GM12878 (cell line): ENCODE results near the gene OR7G3. TPM values are rescaled to one million over a fixed set of nuclear protein-coding genes. Genes with fewer than 3 reads are reported as not detected.

Experiments
- ATAC-seq: fragments of 200-7000 bp; cut with Tn5 transposase; 3 replicates; pipeline ENCODE4 v1.9.1; 2020; ENCODE audit warnings: mild to moderate bottlenecking, moderate library complexity
- BruUV-seq: library from RNA; stranded (reverse); fragments of 400-500 nt; replicated peaks from 2 replicates; lab custom pipeline; 2021; lab: Mats Ljungman, UMichigan
- CTCF ChIA-PET: fragments of 300-600 bp; sonication (Branson Sonifier 250); formaldehyde crosslinking; extraction: SDS; loops from one replicate; lab custom pipeline; 2021; ENCODE audit warnings: inconsistent platforms; lab: Yijun Ruan, JAX
- POLR2A ChIA-PET: fragments of 350-600 bp; formaldehyde crosslinking; extraction: SDS; loops from one replicate; lab custom pipeline; 2021; ENCODE audit warnings: inconsistent platforms; lab: Charles Lee
- RAD21 ChIA-PET: fragments of 300-600 bp; sonication (Branson Sonifier 250); formaldehyde crosslinking; loops from one replicate; lab custom pipeline; 2023; ENCODE audit warnings: antibody characterized with exemption; ENCODE audit not compliant: unreplicated experiment; lab: Charles Lee
- SMC1A ChIA-PET: fragments of 300-600 bp; sonication (Branson Sonifier 250); formaldehyde crosslinking; loops from one replicate; lab custom pipeline; 2023; ENCODE audit not compliant: unreplicated experiment, uncharacterized antibody; lab: Charles Lee
- DNase-seq: peaks from one replicate; pipeline ENCODE4 v3.0.0-alpha.2; 2011; ENCODE audit warnings: low read depth, low spot score
- FAIRE-seq: peaks from 3 replicates; lab custom pipeline; 2011; peaks lifted over from hg19 to GRCh38; lab: Jason Lieb, UNC
- H2AFZ ChIP-seq: 2 replicates; pipeline ENCODE4 v1.6.0; 2011; ENCODE audit warnings: low read depth, low read length, control low read depth; ENCODE audit not compliant: control insufficient read depth
- H3K27ac ChIP-seq: 2 replicates; pipeline ENCODE4 v1.5.1; 2011; ENCODE audit warnings: control low read depth; ENCODE audit not compliant: control insufficient read depth, insufficient read depth
- H3K27me3 ChIP-seq, 2 experiments: replicated peaks in 1 of 2; 2 replicates each; pipeline versions ENCODE4 v1.6.0 to v1.6.1; 2011; ENCODE audit warnings: low read length in 1 of 2; ENCODE audit not compliant: control insufficient read depth in 2 of 2, insufficient read depth in 2 of 2
- H3K36me3 ChIP-seq, 2 experiments: 2 replicates each; pipeline ENCODE4 v1.5.1; 2011; ENCODE audit warnings: low read length in 1 of 2; ENCODE audit not compliant: control insufficient read depth in 2 of 2, insufficient read depth in 2 of 2
- H3K4me1 ChIP-seq: 2 replicates; pipeline ENCODE4 v1.6.1; 2011; ENCODE audit warnings: mild to moderate bottlenecking, low read length, moderate library complexity, mixed read lengths; ENCODE audit not compliant: control insufficient read depth, insufficient read depth
- H3K4me2 ChIP-seq: 2 replicates; pipeline ENCODE4 v1.6.0; 2011; ENCODE audit warnings: control low read depth; ENCODE audit not compliant: control insufficient read depth, insufficient read depth
- H3K4me3 ChIP-seq: fragments of 200-600 bp; sonication (generic); 2 replicates; pipeline ENCODE4 v1.5.1; 2016
- H3K79me2 ChIP-seq: 2 replicates; pipeline ENCODE4 v1.6.0; 2011; ENCODE audit warnings: low read length; ENCODE audit not compliant: control insufficient read depth, insufficient read depth
- H3K9ac ChIP-seq: 2 replicates; pipeline ENCODE4 v1.8.0; 2011; ENCODE audit warnings: low read length, control low read depth, mixed read lengths; ENCODE audit not compliant: control insufficient read depth, insufficient read depth
- H3K9me3 ChIP-seq: replicated peaks from 3 replicates; pipeline ENCODE4 v1.5.1; 2011; ENCODE audit warnings: mild to moderate bottlenecking, low read length; ENCODE audit not compliant: control insufficient read depth, insufficient read depth
- H4K20me1 ChIP-seq: 2 replicates; pipeline ENCODE4 v1.6.0; 2011; ENCODE audit not compliant: control insufficient read depth, insufficient read depth
- CBX3 ChIP-seq: fragments of 200-600 bp; sonication (generic); IDR thresholded peaks from 2 replicates; pipeline ENCODE4 v1.6.1; 2016; ENCODE audit warnings: low read depth, borderline replicate concordance
- ESRRA ChIP-seq: IDR thresholded peaks from 2 replicates; pipeline ENCODE4 v1.6.1; 2012; ENCODE audit warnings: mild to moderate bottlenecking, low read length, improper control_type of control experiment
- NBN ChIP-seq: fragments of 450-650 bp; IDR thresholded peaks from 2 replicates; pipeline ENCODE4 v1.6.1; 2016
- RELA ChIP-seq: fragments of 450-650 bp; IDR thresholded peaks from 2 replicates; pipeline ENCODE4 v1.8.0; 2014; ENCODE audit warnings: borderline replicate concordance; ENCODE audit not compliant: partially characterized antibody
- SMARCA5 ChIP-seq: fragments of 450-650 bp; IDR thresholded peaks from 2 replicates; pipeline ENCODE4 v1.6.1; 2017; ENCODE audit warnings: mild to moderate bottlenecking
- SREBF1 ChIP-seq: IDR thresholded peaks from 2 replicates; pipeline ENCODE4 v1.6.1; 2012; ENCODE audit warnings: mild to moderate bottlenecking, low read length
- TCF3 ChIP-seq: IDR thresholded peaks from 2 replicates; pipeline ENCODE4 v1.6.1; 2012; ENCODE audit warnings: low read depth, mild to moderate bottlenecking, low read length, borderline replicate concordance; ENCODE audit not compliant: insufficient read depth
- ZBTB40 ChIP-seq: fragments of 450-650 bp; IDR thresholded peaks from 2 replicates; pipeline ENCODE4 v1.6.1; 2016; ENCODE audit warnings: mild to moderate bottlenecking, moderate library complexity, borderline replicate concordance
- ZNF687 ChIP-seq: fragments of 450-650 bp; IDR thresholded peaks from 2 replicates; pipeline ENCODE4 v1.6.1; 2017; ENCODE audit warnings: mild to moderate bottlenecking, moderate library complexity
- WGBS: methylation state at CpG from one replicate; pipeline ENCODE4 v1.1.6; 2016; ENCODE audit warnings: low lambda C conversion rate; ENCODE audit not compliant: insufficient replicate concordance, insufficient coverage; ENCODE audit errors: missing lambda C conversion rate; 5-methylcytosine and 5-hydroxymethylcytosine counted together
- in situ Hi-C: fragments of 300-500 bp; cut with MboI; formaldehyde crosslinking; loops from 9 replicates; pipeline ENCODE4 v1.14.3; 2018; ENCODE audit warnings: mixed read lengths
- intact Hi-C: fragments of 100-400 bp; cut with micrococcal nuclease; formaldehyde crosslinking; loops from one replicate; pipeline ENCODE4 v1.14.2; 2022; ENCODE audit not compliant: unreplicated experiment
- polyA plus RNA-seq, 11 experiments: library from polyadenylated mRNA; depleted of rRNA in 4 of 11; unstranded in 6 of 11; stranded (reverse) in 5 of 11; fragments of >200 nt; fragmentation: Nextera tagmentation in 4 of 11; fragmentation: Illumina TruSeq in 1 of 11; extraction: Ambion mirVana in 4 of 11; extraction: Trizol in 1 of 11; gene quantifications; 1 replicate in 1 of 11; 2 replicates in 10 of 11; pipeline versions ENCODE4 v1.2.1 to v1.2.3, GENCODE V29; 2011 to 2016; ENCODE audit warnings: inconsistent platforms in 2 of 11, missing spikeins in 2 of 11, low read depth in 1 of 11
- total RNA-seq, 4 experiments: library from RNA; depleted of rRNA in 3 of 4; stranded (reverse); fragments of >200 nt in 3 of 4; fragmentation: Illumina TruSeq in 1 of 4; extraction: Trizol in 1 of 4; gene quantifications; 2 replicates each; pipeline versions ENCODE4 v1.2.1 to v1.2.3, GENCODE V29; 2013 to 2021
- TF ChIP-seq, protein P1 (sequence below): IDR thresholded peaks from 2 replicates; pipeline ENCODE4 v1.6.1; 2012; ENCODE audit warnings: low read depth, low read length, improper control_type of control experiment
- TF ChIP-seq, protein P2 (sequence below): fragments of 150-350 bp; IDR thresholded peaks from 2 replicates; pipeline ENCODE4 v1.6.1; 2016; ENCODE audit warnings: low read depth, low read length

The OR7G3 gene
- total and polyA plus RNA-seq, 10 of the 15 experiments (the other 5 are each of a cell fraction or from before 2014, with no cell fraction given) = not detected

- no peak for TF ChIP-seq ZNF687
- TF ChIP-seq, protein P1, sequence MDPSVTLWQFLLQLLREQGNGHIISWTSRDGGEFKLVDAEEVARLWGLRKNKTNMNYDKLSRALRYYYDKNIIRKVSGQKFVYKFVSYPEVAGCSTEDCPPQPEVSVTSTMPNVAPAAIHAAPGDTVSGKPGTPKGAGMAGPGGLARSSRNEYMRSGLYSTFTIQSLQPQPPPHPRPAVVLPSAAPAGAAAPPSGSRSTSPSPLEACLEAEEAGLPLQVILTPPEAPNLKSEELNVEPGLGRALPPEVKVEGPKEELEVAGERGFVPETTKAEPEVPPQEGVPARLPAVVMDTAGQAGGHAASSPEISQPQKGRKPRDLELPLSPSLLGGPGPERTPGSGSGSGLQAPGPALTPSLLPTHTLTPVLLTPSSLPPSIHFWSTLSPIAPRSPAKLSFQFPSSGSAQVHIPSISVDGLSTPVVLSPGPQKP = no peak
Observed at GRCh38 chr19:9128171-9128570, 1.4 kb upstream of the OR7G3 start (continued).

DNA sequence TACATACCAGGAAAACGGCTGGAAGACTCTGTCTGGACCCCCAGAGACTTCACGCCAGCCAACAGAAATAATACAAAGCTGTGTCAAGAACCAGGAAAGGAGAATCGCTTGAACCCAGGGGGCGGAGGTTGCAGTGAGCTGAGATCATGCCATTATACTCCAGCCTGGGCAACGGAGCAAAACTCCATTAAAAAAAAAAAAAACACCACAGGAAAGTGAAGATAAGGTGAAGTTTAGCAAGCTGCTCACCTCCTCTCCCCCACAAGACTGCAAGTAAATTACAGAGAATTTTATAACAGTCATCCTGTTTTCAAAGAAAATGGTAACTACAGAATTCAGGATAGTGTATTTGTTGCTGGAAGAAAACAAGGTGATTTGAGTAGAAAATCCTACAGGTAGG is 10.2 kb downstream of the OR7G3 start:
- Histone ChIP-seq H3K9ac (no peak overlapping the region), H3K9me3 (no peaks in the 10 kb centered on the region), H3K4me2 (no peak overlapping the region), H3K79me2 (no peaks in the 10 kb centered on the region), H2AFZ (no peak overlapping the region), H3K27ac (no peak overlapping the region), H3K4me3 (no peak overlapping the region), H4K20me1 (no peaks in the 10 kb centered on the region), H3K4me1 (no peaks in the 10 kb centered on the region), H3K36me3 (no peaks in the 10 kb centered on the region), H3K27me3 (no peaks in the 10 kb centered on the region)
- BruUV-seq = no TSS peak
- SMC1A ChIA-PET = no interaction called here
- CTCF ChIA-PET = interaction anchor here (0.6 kb wide), 1 partner anchor 1143 kb away, joined by 3 read pairs; no protein-coding TSS in a partner anchor
- FAIRE-seq (no peak), ATAC-seq (no peak), DNase-seq (no peak)
- RAD21 ChIA-PET = no interaction called here
- intact Hi-C loops (no loop called here), in situ Hi-C loops (no loop called here)
- 32% methylated on average over 5 of the region's 5 CpGs for WGBS
- POLR2A ChIA-PET = no interaction called here
- no peak for TF ChIP-seq ESRRA
- TF ChIP-seq SMARCA5 = no peak
- TF ChIP-seq, protein P2, sequence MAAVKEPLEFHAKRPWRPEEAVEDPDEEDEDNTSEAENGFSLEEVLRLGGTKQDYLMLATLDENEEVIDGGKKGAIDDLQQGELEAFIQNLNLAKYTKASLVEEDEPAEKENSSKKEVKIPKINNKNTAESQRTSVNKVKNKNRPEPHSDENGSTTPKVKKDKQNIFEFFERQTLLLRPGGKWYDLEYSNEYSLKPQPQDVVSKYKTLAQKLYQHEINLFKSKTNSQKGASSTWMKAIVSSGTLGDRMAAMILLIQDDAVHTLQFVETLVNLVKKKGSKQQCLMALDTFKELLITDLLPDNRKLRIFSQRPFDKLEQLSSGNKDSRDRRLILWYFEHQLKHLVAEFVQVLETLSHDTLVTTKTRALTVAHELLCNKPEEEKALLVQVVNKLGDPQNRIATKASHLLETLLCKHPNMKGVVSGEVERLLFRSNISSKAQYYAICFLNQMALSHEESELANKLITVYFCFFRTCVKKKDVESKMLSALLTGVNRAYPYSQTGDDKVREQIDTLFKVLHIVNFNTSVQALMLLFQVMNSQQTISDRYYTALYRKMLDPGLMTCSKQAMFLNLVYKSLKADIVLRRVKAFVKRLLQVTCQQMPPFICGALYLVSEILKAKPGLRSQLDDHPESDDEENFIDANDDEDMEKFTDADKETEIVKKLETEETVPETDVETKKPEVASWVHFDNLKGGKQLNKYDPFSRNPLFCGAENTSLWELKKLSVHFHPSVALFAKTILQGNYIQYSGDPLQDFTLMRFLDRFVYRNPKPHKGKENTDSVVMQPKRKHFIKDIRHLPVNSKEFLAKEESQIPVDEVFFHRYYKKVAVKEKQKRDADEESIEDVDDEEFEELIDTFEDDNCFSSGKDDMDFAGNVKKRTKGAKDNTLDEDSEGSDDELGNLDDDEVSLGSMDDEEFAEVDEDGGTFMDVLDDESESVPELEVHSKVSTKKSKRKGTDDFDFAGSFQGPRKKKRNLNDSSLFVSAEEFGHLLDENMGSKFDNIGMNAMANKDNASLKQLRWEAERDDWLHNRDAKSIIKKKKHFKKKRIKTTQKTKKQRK = no peak
- no peak for TF ChIP-seq ZBTB40
- no peak for TF ChIP-seq NBN
- no peak for TF ChIP-seq SREBF1
- no peak for TF ChIP-seq CBX3
- TF ChIP-seq RELA = no peak
- TF ChIP-seq TCF3 = no peak
